ENCODE results near the gene PLLP. TPM values are rescaled to one million over a fixed set of nuclear protein-coding genes. Genes with fewer than 3 reads are reported as not detected.

Gene PLLP
- total and polyA plus RNA-seq, 10 of the 15 experiments (the other 5 are each of a cell fraction or from before 2014, with no cell fraction given) = 0.21 to 5.8 (median 0.67) TPM

- TF ChIP-seq ZNF592 (IDR thresholded peaks at IDR 0.05) (no peak), HDAC6 (IDR thresholded peaks at IDR 0.05; ENCODE audit: unreplicated experiment) (no peak)
These were observed 6.0 kb downstream of the PLLP start (continued) for GRCh38 chr16:57278494-57278893.

GRCh38 chr16:57277586-57277985 lies 6.9 kb downstream of the PLLP start:
- ChIA-PET CTCF (interaction anchor here (1.2 kb wide), 1 partner anchor 39 kb away, joined by 3 read pairs; no protein-coding TSS in a partner anchor), POLR2A (interaction anchor here (1.0 to 1.4 kb wide), 2 partner anchors 18 to 56 kb away, joined by 3 to 4 read pairs; no protein-coding TSS in a partner anchor), RAD21 (ENCODE audit: unreplicated experiment) (no interaction called here), SMC1A (ENCODE audit: uncharacterized antibody, unreplicated experiment) (interaction anchor here (1.1 to 1.7 kb wide), 4 partner anchors 10 to 245 kb away, joined by 3 to 4 read pairs (median 3); no protein-coding TSS in a partner anchor)
- Histone ChIP-seq H3K9ac (ENCODE audit: control insufficient read depth, insufficient read depth, low read length) (no peak overlapping the region), H3K27ac (ENCODE audit: control insufficient read depth, insufficient read depth) (no peak overlapping the region), H3K4me1 (ENCODE audit: control insufficient read depth, insufficient read depth, low read length) (no peaks in the 10 kb centered on the region), H4K20me1 (ENCODE audit: control insufficient read depth, insufficient read depth) (no peaks in the 10 kb centered on the region), H3K4me2 (ENCODE audit: control insufficient read depth, insufficient read depth) (no peak overlapping the region), H3K79me2 (ENCODE audit: control insufficient read depth, insufficient read depth, low read length) (no peaks in the 10 kb centered on the region), H3K9me3 (replicated peaks; ENCODE audit: control insufficient read depth, insufficient read depth, low read length) (no peaks in the 10 kb centered on the region), H2AFZ (ENCODE audit: control insufficient read depth, low read depth, low read length) (no peak overlapping the region), H3K4me3 (no peak overlapping the region), H3K27me3 (replicated peaks in 1 of 2; ENCODE audit: control insufficient read depth in 2 of 2, insufficient read depth in 2 of 2, low read length in 1 of 2) (no peaks in the 10 kb centered on the region; a peak in 1 of 4 replicates), H3K36me3 (ENCODE audit: control insufficient read depth in 2 of 2, insufficient read depth in 2 of 2, low read length in 1 of 2) (no peaks in the 10 kb centered on the region)
- in situ Hi-C loops (cut with MboI) = no loop called here
- FAIRE-seq = no peak
- TF ChIP-seq E4F1 (IDR thresholded peaks at IDR 0.05; ENCODE audit: borderline replicate concordance, partially characterized antibody) (no peak), BHLHE40 (IDR thresholded peaks at IDR 0.05; ENCODE audit: borderline replicate concordance in 1 of 2, low read depth in 2 of 2, low read length in 1 of 2) (peak in 1 of 2 experiments; percentile 33; a peak in 1 of 4 replicates), RUNX3 (IDR thresholded peaks at IDR 0.05; ENCODE audit: low read length) (peak; percentile 62), KLF5 (IDR thresholded peaks at IDR 0.05; ENCODE audit: partially characterized antibody) (no peak), IKZF2 (IDR thresholded peaks at IDR 0.05) (peak; percentile 33 to 35; a peak in 1 of 4 replicates)
- no TSS peak for BruUV-seq (replicated peaks)
- intact Hi-C loops (cut with micrococcal nuclease; ENCODE audit: unreplicated experiment) = no loop called here
- WGBS (ENCODE audit: insufficient coverage, insufficient replicate concordance, low lambda C conversion rate, missing lambda C conversion rate) = 0% methylated on average over 1 of the region's 1 CpG
- peak; percentile 88 for ATAC-seq
- DNase-seq (ENCODE audit: low read depth, low spot score) = no peak
